ENCODE data around the gene TNNI2.
"Not testable (repeated sequence)": the region's sequence is repeated elsewhere in the genome, so short reads cannot be mapped to it uniquely, and the experiment has no call there.

The TNNI2 gene

DNA sequence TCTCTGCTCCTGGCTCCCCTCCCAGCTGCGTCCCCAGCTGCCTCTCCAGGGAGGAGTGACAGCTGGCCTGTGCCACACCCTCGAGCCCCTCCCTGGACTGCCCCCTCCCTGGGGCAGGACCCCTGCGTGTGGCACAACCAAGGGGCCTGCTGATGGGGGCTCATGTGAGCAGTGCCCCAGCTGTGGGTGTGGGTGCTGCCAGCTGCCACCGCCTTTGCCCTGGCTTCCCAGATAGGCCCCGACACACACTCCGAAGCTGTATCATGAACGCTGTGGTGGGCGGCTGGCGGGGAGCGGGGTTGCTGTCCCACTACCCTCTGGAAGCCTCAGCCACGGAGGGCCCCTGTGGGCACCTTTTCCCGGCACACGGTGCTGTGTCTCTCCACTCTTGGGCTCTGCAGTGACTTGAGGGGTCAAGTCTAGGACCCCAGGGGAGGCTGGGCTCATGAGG, 37.1 kb downstream of the TNNI2 start:
- peak; percentile 1 for DNase-seq

DNA sequence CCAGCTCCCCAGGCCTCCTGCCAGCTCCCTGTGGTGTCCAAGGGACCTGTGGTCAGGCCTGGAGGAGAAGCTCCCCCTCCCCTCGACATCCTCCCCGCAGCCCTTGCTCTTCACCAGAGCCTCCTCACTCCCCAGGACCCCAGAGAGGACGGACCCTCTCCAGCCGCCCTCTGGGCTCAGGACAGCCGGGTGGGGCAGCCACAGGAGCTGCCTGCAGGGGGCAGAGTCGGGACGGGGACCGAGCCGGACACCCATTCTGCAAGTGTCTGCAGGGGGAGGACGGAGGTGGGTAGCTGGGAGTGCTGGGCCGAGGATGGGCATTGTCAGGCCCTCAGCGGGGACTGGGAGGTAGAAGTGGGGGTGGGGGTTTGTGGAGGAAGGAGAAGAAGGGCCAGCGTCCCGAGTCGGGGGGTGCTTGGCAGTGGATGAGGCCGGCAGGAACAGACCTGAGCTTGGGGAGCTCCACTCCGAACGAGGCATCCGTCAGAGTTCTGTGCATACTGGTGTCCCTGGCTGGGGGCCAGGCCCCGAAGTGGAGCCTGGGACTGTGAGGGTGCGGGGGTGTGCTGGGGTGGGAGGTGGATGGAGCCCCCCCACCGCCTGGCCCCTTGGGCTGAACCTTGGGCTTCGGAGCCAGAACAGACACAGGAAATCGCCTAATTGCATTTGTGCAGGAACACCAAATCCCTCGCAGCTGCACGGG, 37.7 kb downstream of the TNNI2 start:
- DNase-seq, result peak; percentile 33

DNA sequence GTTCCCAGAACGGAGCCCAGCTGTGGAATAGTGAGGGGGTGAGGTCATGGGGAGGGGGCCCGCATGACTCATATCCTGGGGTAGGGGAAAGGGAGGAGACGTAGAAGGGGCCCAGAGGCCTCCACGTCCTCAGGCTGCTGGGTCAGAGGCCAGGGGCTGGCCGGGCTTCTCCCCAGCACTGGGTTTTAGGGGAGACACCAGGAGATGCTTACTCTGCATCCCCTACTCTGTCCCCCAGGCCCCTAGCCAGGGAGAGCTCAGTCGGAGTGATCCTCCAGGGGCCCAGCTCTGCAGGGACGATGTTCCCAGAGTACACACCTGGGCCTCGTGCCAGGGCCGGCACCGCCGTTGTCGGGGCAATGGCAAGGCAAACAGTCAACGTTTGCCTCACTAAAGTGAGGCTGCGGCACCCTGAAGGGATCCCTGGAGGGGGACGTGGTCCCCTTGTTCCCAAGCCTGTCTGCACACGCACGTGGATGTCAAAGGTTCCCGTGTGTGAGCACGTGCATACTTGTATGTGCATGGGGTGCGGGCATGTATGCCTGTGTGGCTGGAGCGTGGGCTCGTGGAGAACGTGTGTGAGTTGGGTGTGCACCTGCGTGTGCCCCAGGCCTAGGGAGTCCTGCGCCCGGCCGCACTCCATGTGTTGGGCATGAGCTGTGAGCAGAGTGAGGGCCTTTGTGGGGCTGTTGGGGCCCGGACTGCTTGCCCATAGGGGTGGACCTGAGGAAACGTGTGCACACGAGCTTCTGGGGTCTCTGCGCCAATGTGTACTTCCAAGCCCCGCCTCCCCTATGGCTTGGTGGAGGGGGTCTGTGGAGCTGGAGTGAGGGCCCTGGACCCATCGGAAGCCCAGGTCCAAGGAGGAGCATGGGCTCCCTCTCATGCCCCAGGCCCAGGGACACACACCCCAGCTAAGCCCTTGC, 38.7 kb downstream of the TNNI2 start:
- peak; percentile 2 for DNase-seq

GRCh38 chr11:1878137-1879031, 39.6 kb downstream of the TNNI2 start:
- DNase-seq, result peak; percentile 2

DNA sequence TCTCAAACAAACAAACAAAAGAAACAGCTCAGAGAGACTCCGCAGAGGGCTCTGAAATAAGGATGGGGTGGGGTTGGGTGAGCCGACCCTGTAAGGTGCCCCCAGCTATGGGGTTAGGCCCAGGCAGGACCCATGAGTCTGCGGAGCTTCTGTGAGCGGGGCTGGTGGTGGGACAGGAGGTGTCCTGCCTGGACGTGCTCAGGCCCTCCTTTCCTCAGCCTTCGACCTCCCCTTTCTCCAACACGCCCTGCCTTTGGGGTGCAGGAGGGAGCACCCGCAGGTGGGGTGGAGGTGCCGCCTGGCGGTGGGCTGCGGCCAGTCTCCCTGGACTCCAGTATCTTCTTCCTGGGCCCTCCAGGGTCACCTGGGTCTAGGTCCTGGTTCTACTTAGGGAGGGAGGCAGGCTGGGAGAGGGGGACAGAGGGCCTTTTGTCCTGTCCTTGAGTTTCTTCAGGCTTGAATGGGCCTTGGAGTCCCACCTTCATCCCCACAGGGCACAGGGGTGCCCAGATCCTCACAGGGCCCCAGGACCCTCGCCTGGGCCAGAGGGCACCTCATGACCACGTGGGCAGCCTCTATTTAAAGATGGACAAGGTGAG, 40.7 kb downstream of the TNNI2 start:
- peak; percentile 2 for DNase-seq

- DNase-seq, result peak; percentile 2
These were observed 41.4 kb downstream of the TNNI2 start for GRCh38 chr11:1879941-1880720.

GRCh38 chr11:1880746-1881441, 42.1 kb downstream of the TNNI2 start:
- peak; percentile 2 for DNase-seq

GRCh38 chr11:1881442-1882264, 42.9 kb downstream of the TNNI2 start:
- no peak for DNase-seq

GRCh38 chr11:1882265-1883238, 43.8 kb downstream of the TNNI2 start:
- DNase-seq, result peak; percentile 87

DNA sequence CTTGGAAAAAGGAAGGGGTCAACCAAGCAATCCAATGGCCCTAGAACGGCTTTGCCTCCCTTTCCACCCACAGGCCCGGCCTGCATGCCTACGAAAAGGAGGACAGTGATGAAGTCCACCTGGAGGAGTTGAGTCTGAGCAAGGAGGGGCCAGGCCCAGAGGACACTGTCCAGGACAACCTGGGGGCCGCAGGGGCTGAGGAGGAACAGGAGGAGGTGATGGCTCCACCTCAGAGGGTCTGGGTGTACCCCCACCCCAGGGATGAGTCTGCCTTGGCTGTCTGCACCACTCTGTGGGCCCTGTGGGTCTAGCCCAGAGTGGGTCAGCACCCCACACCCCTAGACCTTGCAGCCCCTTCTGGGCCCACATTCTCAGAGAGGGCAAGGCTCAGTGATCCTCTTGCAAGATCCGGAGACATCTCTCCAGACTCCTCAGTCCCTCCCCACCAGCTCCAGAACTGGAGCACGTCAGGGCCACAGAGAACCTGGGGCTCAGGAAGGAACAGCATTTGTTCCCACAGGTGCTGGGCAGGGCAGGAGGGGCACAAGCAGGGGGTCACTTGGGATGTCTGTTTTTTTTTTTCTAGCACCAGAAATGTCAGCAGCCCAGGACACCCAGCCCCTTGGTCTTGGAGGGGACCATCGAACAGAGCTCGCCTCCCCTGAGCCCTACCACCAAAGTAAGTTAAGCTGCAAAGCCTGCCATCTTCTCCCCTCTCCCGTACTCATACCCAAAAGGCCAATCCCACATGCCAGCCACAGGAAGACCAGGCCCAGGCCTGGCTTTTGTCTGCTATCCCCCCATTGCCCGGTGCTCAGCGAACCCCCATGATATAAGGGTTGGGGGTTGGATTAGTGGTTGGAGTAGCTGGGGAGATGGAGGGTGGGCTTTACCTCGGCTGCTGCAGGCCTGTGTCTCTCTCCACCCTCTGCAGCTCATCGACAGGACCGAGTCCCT, 44.8 kb downstream of the TNNI2 start:
- no peak for DNase-seq

- no peak for DNase-seq
These were observed 45.5 kb downstream of the TNNI2 start for GRCh38 chr11:1884303-1884700.

DNA sequence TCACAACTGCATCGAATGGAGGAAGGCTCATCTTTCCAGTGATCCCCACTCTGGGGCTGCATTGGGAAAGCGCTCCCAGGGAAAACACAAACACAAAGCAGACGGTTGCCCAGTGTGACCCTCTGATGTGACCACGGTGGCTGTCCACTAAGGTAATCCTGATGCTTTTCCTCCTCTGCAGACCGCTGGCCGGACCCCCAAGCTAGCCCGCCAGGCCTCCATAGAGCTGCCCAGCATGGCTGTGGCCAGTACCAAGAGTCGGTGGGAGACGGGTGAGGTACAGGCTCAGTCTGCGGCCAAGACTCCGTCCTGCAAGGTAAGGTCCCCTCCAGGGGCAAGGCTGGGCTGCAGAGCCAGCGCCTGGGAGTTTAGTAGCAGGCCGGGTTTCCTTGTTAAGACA, 47.8 kb downstream of the TNNI2 start:
- not testable (repeated sequence) for DNase-seq

DNA sequence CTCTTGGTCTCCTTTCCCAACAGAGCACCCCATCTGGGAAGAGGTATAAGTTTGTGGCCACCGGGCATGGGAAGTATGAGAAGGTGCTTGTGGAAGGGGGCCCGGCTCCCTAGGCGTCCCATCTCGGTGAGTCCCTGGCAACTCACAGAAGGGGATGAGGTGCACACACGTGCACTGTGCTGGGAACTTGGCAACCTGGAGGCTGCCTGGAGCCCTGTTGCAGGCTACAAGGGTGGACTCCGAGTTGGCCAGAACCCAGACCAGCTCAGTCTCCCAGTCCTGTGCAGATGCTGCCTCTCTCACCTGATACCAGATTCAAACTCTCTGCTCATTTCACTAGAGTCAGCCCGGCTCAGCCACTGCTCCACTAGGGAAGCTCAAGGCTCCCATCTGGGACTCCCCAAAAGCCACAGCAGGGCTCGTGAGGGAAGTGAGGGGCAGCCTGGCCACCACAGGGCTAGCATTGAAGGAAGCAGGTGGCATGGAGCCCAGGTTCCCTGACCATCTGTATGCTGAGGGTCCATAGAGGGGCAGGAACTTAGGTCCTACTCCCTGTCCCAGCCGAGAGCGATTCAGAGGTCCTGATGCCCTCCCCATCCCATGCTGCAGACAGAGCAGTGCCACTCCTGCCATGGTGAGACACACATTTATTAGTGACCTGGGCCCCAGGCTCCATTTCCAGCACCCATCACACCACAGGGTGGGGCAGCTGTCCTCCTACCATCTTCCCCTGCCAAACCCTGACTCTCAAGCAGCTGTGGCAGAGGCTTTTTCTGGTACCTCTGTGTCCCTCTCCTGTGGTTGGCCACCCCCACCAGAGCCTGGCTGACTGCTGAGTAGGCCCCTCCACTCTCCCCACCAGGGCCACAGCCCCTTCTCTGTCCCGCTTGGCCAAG, 48.9 kb downstream of the TNNI2 start:
- no peak for DNase-seq

DNA sequence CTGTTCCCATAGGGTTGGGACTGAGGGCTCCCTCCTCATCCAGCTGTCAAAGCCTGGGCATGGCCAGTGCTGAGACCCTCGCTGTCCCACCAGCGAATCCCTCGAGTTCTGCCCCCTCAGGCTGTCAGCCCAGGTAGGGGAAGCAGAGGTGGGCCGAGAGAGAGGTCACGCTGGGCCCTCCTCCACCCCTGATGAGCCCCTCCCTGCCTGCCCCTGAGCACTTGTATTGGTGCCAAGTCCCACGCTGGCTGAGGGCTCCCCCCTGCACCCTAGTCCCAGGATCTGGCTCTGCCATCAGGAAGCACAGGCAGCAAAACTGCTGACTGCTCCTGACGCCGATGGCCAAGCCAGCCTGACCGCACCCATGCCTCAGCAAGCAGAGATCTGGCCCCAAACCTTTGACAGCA, 49.6 kb downstream of the TNNI2 start:
- DNase-seq, result no peak

GRCh38 chr11:1888811-1889210, 50.0 kb downstream of the TNNI2 start:
- DNase-seq, result no peak

- peak; percentile 73 for DNase-seq
These were observed 50.6 kb downstream of the TNNI2 start for GRCh38 chr11:1889224-1889930.

All from activated CD4-positive, alpha-beta T cell treated with anti-CD3 and anti-CD28 coated beads for 48 hours (primary cell).